H9 (cell line): ENCODE measurements around the gene TP53. TPM values are rescaled to one million over a fixed set of nuclear protein-coding genes. Genes with fewer than 3 reads are reported as not detected.

Experiments
- DNase-seq: peaks from one replicate; pipeline ENCODE4 v3.0.0-alpha.2; 2017
- H2AFZ ChIP-seq: one replicate; pipeline ENCODE4 v1.6.1; 2013; ENCODE audit warnings: mild to moderate bottlenecking, low read length, control low read depth, moderate library complexity
- H2AK5ac ChIP-seq: 2 replicates; pipeline ENCODE4 v1.6.1; 2013; ENCODE audit warnings: low read length, control low read depth, mixed read lengths; ENCODE audit not compliant: insufficient read length
- H2BK120ac ChIP-seq: one replicate; pipeline ENCODE4 v1.6.1; 2013; ENCODE audit warnings: low read depth, mild to moderate bottlenecking, low read length, control low read depth, inconsistent platforms; ENCODE audit not compliant: poor library complexity, severe bottlenecking
- H2BK12ac ChIP-seq: 2 replicates; pipeline ENCODE4 v1.6.1; 2013; ENCODE audit warnings: low read length, control low read depth, mixed read lengths, low read depth; ENCODE audit not compliant: insufficient read length
- H2BK15ac ChIP-seq: 2 replicates; pipeline ENCODE4 v1.6.1; 2013; ENCODE audit warnings: low read depth, low read length, control low read depth
- H2BK20ac ChIP-seq: one replicate; pipeline ENCODE4 v1.6.1; 2013; ENCODE audit warnings: low read depth, mild to moderate bottlenecking, low read length, control low read depth, inconsistent platforms; ENCODE audit not compliant: poor library complexity, severe bottlenecking
- H2BK5ac ChIP-seq: 2 replicates; pipeline ENCODE4 v1.6.1; 2013; ENCODE audit warnings: low read length, control low read depth, mixed read lengths; ENCODE audit not compliant: insufficient read length
- H3K14ac ChIP-seq: 2 replicates; pipeline ENCODE4 v1.6.1; 2013; ENCODE audit warnings: low read length, control low read depth; ENCODE audit not compliant: insufficient read depth
- H3K18ac ChIP-seq: 2 replicates; pipeline ENCODE4 v1.6.1; 2013; ENCODE audit warnings: low read depth, mild to moderate bottlenecking, mixed read lengths, low read length, control low read depth; ENCODE audit not compliant: insufficient read length
- H3K23ac ChIP-seq: 2 replicates; pipeline ENCODE4 v1.6.1; 2013; ENCODE audit warnings: low read length, control low read depth, mixed read lengths, low read depth; ENCODE audit not compliant: insufficient read length
- H3K23me2 ChIP-seq: 2 replicates; pipeline ENCODE4 v1.6.1; 2013; ENCODE audit warnings: low read depth, mild to moderate bottlenecking, mixed read lengths, low read length, control low read depth; ENCODE audit not compliant: insufficient read length, poor library complexity, severe bottlenecking
- H3K27ac ChIP-seq: 2 replicates; pipeline ENCODE4 v1.5.1; 2013; ENCODE audit warnings: low read length, control low read depth, mixed read lengths, low read depth; ENCODE audit not compliant: insufficient read length
- H3K27me3 ChIP-seq: 2 replicates; pipeline ENCODE4 v1.6.1; 2013; ENCODE audit warnings: low read length, control low read depth, inconsistent platforms; ENCODE audit not compliant: insufficient read depth
- H3K4ac ChIP-seq: 2 replicates; pipeline ENCODE4 v1.6.1; 2013; ENCODE audit warnings: low read depth, mild to moderate bottlenecking, control low read depth, inconsistent platforms, low read length, moderate library complexity
- H3K4me1 ChIP-seq: 2 replicates; pipeline ENCODE4 v1.6.1; 2013; ENCODE audit warnings: low read length, control low read depth, inconsistent platforms; ENCODE audit not compliant: insufficient read depth
- H3K4me2 ChIP-seq: 2 replicates; pipeline ENCODE4 v1.6.1; 2013; ENCODE audit warnings: low read length, control low read depth, mixed read lengths; ENCODE audit not compliant: insufficient read length, insufficient read depth
- H3K56ac ChIP-seq: 2 replicates; pipeline ENCODE4 v1.6.1; 2013; ENCODE audit warnings: low read depth, mild to moderate bottlenecking, mixed read lengths, low read length, control low read depth; ENCODE audit not compliant: insufficient read length
- H3K79me1 ChIP-seq: 2 replicates; pipeline ENCODE4 v1.6.1; 2013; ENCODE audit warnings: low read depth, mild to moderate bottlenecking, moderate library complexity, low read length, control low read depth, inconsistent platforms; ENCODE audit not compliant: insufficient read depth, poor library complexity, severe bottlenecking
- H3K79me2 ChIP-seq: 2 replicates; pipeline ENCODE4 v1.6.1; 2013; ENCODE audit warnings: low read length, control low read depth, inconsistent platforms; ENCODE audit not compliant: insufficient read depth
- H3K9ac ChIP-seq: 2 replicates; pipeline ENCODE4 v1.6.1; 2013; ENCODE audit warnings: low read length, control low read depth, mixed read lengths; ENCODE audit not compliant: insufficient read length; ENCODE audit errors: extremely low read depth
- H3K9me3 ChIP-seq: one replicate; pipeline ENCODE4 v1.6.1; 2013; ENCODE audit warnings: low read depth, low read length, inconsistent platforms; ENCODE audit not compliant: control insufficient read depth
- H3T11ph ChIP-seq: one replicate; pipeline ENCODE4 v1.6.1; 2013; ENCODE audit warnings: mild to moderate bottlenecking, low read length, control low read depth, inconsistent platforms
- H4K20me1 ChIP-seq: one replicate; pipeline ENCODE4 v1.6.1; 2013; ENCODE audit not compliant: control insufficient read depth, insufficient read length, insufficient read depth
- H4K5ac ChIP-seq: 2 replicates; pipeline ENCODE4 v1.6.1; 2013; ENCODE audit warnings: low read depth, mild to moderate bottlenecking, mixed read lengths, low read length, control low read depth; ENCODE audit not compliant: insufficient read length
- H4K8ac ChIP-seq: replicated peaks from 2 replicates; pipeline ENCODE4 v1.6.1; 2013; ENCODE audit warnings: low read length, control low read depth, mixed read lengths, low read depth; ENCODE audit not compliant: insufficient read length
- H4K91ac ChIP-seq: 2 replicates; pipeline ENCODE4 v1.6.1; 2013; ENCODE audit warnings: low read depth, mild to moderate bottlenecking, moderate library complexity, mixed read lengths, low read length, control low read depth; ENCODE audit not compliant: insufficient read length
- H3K27ac Mint-ChIP-seq, 3 experiments: 2 replicates in 2 of 3; 3 replicates in 1 of 3; pipeline ENCODE4 v1.8.0; 2020 to 2021; ENCODE audit warnings: mixed read lengths in 3 of 3, mild to moderate bottlenecking in 1 of 3, moderate library complexity in 1 of 3
- H3K27me3 Mint-ChIP-seq: 2 replicates; pipeline ENCODE4 v1.8.0; 2021; ENCODE audit warnings: low read depth, mild to moderate bottlenecking, moderate library complexity, mixed read lengths
- H3K36me3 Mint-ChIP-seq, 3 experiments: 2 replicates in 2 of 3; 3 replicates in 1 of 3; pipeline ENCODE4 v1.8.0; 2020 to 2021; ENCODE audit warnings: low read depth in 3 of 3, mixed read lengths in 3 of 3; ENCODE audit not compliant: insufficient read depth in 1 of 3
- H3K4me1 Mint-ChIP-seq, 2 experiments: 2 replicates each; pipeline ENCODE4 v1.8.0; 2020; ENCODE audit warnings: mixed read lengths in 2 of 2
- H3K4me3 Mint-ChIP-seq, 2 experiments: 2 replicates in 1 of 2; 3 replicates in 1 of 2; pipeline ENCODE4 v1.8.0; 2020 to 2021; ENCODE audit warnings: mild to moderate bottlenecking in 2 of 2, mixed read lengths in 2 of 2, moderate library complexity in 1 of 2
- H3K9me3 Mint-ChIP-seq, 2 experiments: 2 replicates in 1 of 2; 3 replicates in 1 of 2; pipeline ENCODE4 v1.8.0; 2020; ENCODE audit warnings: mild to moderate bottlenecking in 2 of 2, mixed read lengths in 2 of 2, moderate library complexity in 1 of 2
- WGBS: extraction: QIAGEN DNeasy Blood & Tissue Kit; methylation state at CpG from one replicate; pipeline ENCODE4 v1.1.7; 2013; ENCODE audit warnings: missing lambda C conversion rate, low lambda C conversion rate, mixed read lengths; ENCODE audit not compliant: insufficient read length; ENCODE audit errors: extremely low coverage; 5-methylcytosine and 5-hydroxymethylcytosine counted together
- total RNA-seq: library from RNA; stranded (reverse); gene quantifications from 2 replicates; pipeline ENCODE4 v1.2.1, GENCODE V29; 2021
- TF ChIP-seq, protein P1 (sequence below): fragments of 200-600 bp; sonication (generic); conservative IDR thresholded peaks from 3 replicates; pipeline ENCODE4 v1.8.0; 2021; ENCODE audit warnings: antibody characterized with exemption, mild to moderate bottlenecking

Gene TP53
- total RNA-seq, 1 experiment from 2014 or later = 163 TPM

- no peaks in the 10 kb centered on the region for H3K36me3 Mint-ChIP-seq
- no peak overlapping the region for H3K23ac ChIP-seq
- no CpG with 5 or more reads among the region's 9 CpGs for WGBS
- H2BK5ac ChIP-seq = no peak overlapping the region
- peaks cover 31 to 46% of the 10 kb centered on the region in 2 experiments for H3K4me1 Mint-ChIP-seq
- peak overlapping the region; percentile 42 for H3K18ac ChIP-seq
- no peak overlapping the region for H3K4me3 Mint-ChIP-seq
- H3K79me2 ChIP-seq = no peaks in the 10 kb centered on the region
- no peaks in the 10 kb centered on the region for H3K9me3 ChIP-seq
- H2AFZ ChIP-seq = no peak overlapping the region
- no peak overlapping the region for H2AK5ac ChIP-seq
- H3K9me3 Mint-ChIP-seq = no peaks in the 10 kb centered on the region
- H3T11ph ChIP-seq = no peak overlapping the region
- no peaks in the 10 kb centered on the region for H4K20me1 ChIP-seq
- peak overlapping the region; percentile 49; the same call in 1 of the 2 replicates for H3K14ac ChIP-seq
- H2BK12ac ChIP-seq = no peak overlapping the region
- no peak overlapping the region for H3K4ac ChIP-seq
- H3K4me1 ChIP-seq = peaks cover 4% of the 10 kb centered on the region; the same call in 1 of the 2 replicates
- H3K56ac ChIP-seq = no peak overlapping the region
- no peak overlapping the region for H3K27ac ChIP-seq
- H3K9ac ChIP-seq = no peak overlapping the region
- no peaks in the 10 kb centered on the region for H3K79me1 ChIP-seq
- H4K5ac ChIP-seq = no peak overlapping the region
- no peak overlapping the region for H4K8ac ChIP-seq
- DNase-seq = no peak
- no peak overlapping the region for H3K4me2 ChIP-seq
- no peak overlapping the region for H3K27ac Mint-ChIP-seq
- H4K91ac ChIP-seq = peak overlapping the region; percentile 67
- peaks cover 8% of the 10 kb centered on the region for H3K23me2 ChIP-seq
- no peaks in the 10 kb centered on the region; the same call in 1 of the 2 replicates for H3K27me3 ChIP-seq
- TF ChIP-seq, protein P1, sequence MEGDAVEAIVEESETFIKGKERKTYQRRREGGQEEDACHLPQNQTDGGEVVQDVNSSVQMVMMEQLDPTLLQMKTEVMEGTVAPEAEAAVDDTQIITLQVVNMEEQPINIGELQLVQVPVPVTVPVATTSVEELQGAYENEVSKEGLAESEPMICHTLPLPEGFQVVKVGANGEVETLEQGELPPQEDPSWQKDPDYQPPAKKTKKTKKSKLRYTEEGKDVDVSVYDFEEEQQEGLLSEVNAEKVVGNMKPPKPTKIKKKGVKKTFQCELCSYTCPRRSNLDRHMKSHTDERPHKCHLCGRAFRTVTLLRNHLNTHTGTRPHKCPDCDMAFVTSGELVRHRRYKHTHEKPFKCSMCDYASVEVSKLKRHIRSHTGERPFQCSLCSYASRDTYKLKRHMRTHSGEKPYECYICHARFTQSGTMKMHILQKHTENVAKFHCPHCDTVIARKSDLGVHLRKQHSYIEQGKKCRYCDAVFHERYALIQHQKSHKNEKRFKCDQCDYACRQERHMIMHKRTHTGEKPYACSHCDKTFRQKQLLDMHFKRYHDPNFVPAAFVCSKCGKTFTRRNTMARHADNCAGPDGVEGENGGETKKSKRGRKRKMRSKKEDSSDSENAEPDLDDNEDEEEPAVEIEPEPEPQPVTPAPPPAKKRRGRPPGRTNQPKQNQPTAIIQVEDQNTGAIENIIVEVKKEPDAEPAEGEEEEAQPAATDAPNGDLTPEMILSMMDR = no peak
- no peak overlapping the region for H2BK20ac ChIP-seq
- H3K27me3 Mint-ChIP-seq = peaks cover 48% of the 10 kb centered on the region
- no peak overlapping the region for H2BK15ac ChIP-seq
- no peak overlapping the region for H2BK120ac ChIP-seq
Measured at GRCh38 chr17:7719661-7720060, 32.4 kb upstream of the TP53 start.
